ENCODE results near the gene MMP3. TPM values are rescaled to one million over a fixed set of nuclear protein-coding genes. Genes with fewer than 3 reads are reported as not detected.

The MMP3 gene
- total and polyA plus RNA-seq, 2 donors (not counting 3 experiments of a cell fraction or from before 2014, with no cell fraction given), result not detected

DNA sequence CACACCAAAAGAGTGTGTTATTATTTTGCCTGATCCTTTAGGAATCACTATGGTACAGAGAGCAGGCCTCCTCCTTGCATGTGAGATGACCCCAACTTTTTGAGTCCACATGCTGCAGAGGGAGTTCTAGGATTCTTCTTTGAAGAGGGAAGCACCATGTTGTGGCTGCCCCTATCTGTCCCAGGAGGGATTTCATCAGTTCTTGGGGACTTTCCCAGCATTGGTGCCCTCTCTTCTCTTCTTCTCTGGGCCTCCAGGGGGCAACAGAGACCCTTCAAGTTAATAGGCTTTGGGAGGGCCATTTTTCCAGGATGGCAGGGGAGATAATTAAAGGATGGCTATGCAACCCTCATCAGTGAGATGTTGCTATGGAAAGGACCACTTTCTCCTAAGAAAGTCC is 49.0 kb downstream of the MMP3 start:
- ChIA-PET POLR2A (no interaction called here), CTCF (interaction anchor here (0.6 to 1.9 kb wide), 14 partner anchors 10 to 262 kb away, joined by 3 to 12 read pairs (median 4); partner anchors contain the start of gene MMP10)
- BruUV-seq (replicated peaks), result no TSS peak
- H3K4me2 ChIP-seq (ENCODE audit: insufficient read depth, low read length), result no peak overlapping the region
- H3K9me1 ChIP-seq (replicated peaks; ENCODE audit: control insufficient read depth, extremely low read depth, insufficient read depth, low read length), result no peaks in the 10 kb centered on the region
- H3K27ac ChIP-seq (ENCODE audit: insufficient read depth, low read depth, low read length), result no peak overlapping the region
- H3K4me1 ChIP-seq (ENCODE audit: control insufficient read depth, extremely low read depth, insufficient read depth, low read length), result peaks cover 17% of the 10 kb centered on the region
- no peak for FAIRE-seq
- peak; percentile 48 for DNase-seq (ENCODE audit: low read depth, low spot score)
- dilution Hi-C loops (cut with MboI; ENCODE audit: extremely low pct_ligation_motif_present, low sequenced_read_pairs) (no loop called here), intact Hi-C loops (cut with micrococcal nuclease) (loop anchor here (1.0 to 10.0 kb wide), 5 partner anchors 61 to 680 kb away; partner anchors contain the start of gene YAP1)
- no peaks in the 10 kb centered on the region for H4K20me1 ChIP-seq (replicated peaks; ENCODE audit: control insufficient read depth, extremely low read depth, insufficient read depth, low read length)
- peaks cover 12% of the 10 kb centered on the region for H3K79me2 ChIP-seq (ENCODE audit: control insufficient read depth, insufficient read depth, low read length)
- no peak for TF ChIP-seq JUN (IDR thresholded peaks at IDR 0.05; ENCODE audit: borderline replicate concordance, insufficient read depth, insufficient read length, low read depth)
- TF ChIP-seq, protein P1, sequence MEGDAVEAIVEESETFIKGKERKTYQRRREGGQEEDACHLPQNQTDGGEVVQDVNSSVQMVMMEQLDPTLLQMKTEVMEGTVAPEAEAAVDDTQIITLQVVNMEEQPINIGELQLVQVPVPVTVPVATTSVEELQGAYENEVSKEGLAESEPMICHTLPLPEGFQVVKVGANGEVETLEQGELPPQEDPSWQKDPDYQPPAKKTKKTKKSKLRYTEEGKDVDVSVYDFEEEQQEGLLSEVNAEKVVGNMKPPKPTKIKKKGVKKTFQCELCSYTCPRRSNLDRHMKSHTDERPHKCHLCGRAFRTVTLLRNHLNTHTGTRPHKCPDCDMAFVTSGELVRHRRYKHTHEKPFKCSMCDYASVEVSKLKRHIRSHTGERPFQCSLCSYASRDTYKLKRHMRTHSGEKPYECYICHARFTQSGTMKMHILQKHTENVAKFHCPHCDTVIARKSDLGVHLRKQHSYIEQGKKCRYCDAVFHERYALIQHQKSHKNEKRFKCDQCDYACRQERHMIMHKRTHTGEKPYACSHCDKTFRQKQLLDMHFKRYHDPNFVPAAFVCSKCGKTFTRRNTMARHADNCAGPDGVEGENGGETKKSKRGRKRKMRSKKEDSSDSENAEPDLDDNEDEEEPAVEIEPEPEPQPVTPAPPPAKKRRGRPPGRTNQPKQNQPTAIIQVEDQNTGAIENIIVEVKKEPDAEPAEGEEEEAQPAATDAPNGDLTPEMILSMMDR (IDR thresholded peaks at IDR 0.05; ENCODE audit: extremely low read depth in 1 of 2, insufficient read depth in 1 of 2, low read depth in 1 of 2, low read length in 2 of 2), result peak; percentile 60 to 66
- no peaks in the 10 kb centered on the region for H3K36me3 ChIP-seq (ENCODE audit: control insufficient read depth in 2 of 2, extremely low read depth in 1 of 2, insufficient read depth in 2 of 2, low read length in 2 of 2)
- no peak overlapping the region for H3K9ac ChIP-seq (replicated peaks; ENCODE audit: extremely low read depth, insufficient read depth, low read length)
- H3K4me3 ChIP-seq (replicated peaks in 1 of 3; ENCODE audit: insufficient read depth in 1 of 3, low read depth in 1 of 3, low read length in 3 of 3), result no peak overlapping the region
- H3K27me3 ChIP-seq (ENCODE audit: control insufficient read depth in 2 of 2, insufficient read depth in 2 of 2, low read length in 2 of 2), result no peaks in the 10 kb centered on the region
- H3K9me3 ChIP-seq (replicated peaks; ENCODE audit: control insufficient read depth, insufficient read depth, low read length), result no peaks in the 10 kb centered on the region
- H2AFZ ChIP-seq (ENCODE audit: low read depth, low read length), result no peak overlapping the region

DNA sequence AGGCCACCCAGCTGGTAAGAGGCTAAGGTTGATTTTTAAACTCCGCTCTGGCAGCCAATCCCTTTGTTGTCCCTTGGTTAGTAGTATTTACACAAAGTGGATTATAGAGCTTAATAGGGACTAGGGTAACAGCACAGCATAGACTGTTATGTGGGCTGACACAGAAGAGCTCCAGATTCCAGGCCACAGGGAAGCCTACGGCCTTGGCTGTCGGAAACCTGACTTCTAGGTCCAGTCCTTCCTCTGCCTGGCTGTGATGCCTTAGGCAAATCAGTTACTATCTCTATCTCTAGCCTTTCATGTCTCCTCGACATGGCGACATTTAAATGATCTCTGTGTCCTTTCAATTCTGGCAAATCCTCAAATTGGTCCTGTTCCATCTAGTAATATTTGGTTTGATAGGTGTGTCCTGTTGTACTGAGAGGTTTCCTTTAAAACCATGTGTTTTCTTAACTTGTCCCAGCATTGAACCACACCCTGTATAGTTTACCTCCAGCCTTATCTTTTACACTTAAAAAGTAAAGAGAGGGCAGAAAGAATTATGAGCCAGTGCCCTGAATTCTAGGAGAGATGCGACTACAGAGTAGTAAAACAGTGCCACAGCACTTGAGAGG is 49.6 kb downstream of the MMP3 start:
- FAIRE-seq (no peak), DNase-seq (ENCODE audit: low read depth, low spot score) (no peak)
- ChIA-PET POLR2A (no interaction called here), CTCF (interaction anchor here (1.1 to 2.4 kb wide), 5 partner anchors 10 to 147 kb away, joined by 5 to 12 read pairs (median 6); partner anchors contain the start of gene MMP10)
- H3K4me3 ChIP-seq (replicated peaks in 1 of 3; ENCODE audit: insufficient read depth in 1 of 3, low read depth in 1 of 3, low read length in 3 of 3), result no peak overlapping the region
- H3K36me3 ChIP-seq (ENCODE audit: control insufficient read depth in 2 of 2, extremely low read depth in 1 of 2, insufficient read depth in 2 of 2, low read length in 2 of 2), result no peaks in the 10 kb centered on the region
- H3K4me2 ChIP-seq (ENCODE audit: insufficient read depth, low read length), result no peak overlapping the region
- no peak overlapping the region for H3K9ac ChIP-seq (replicated peaks; ENCODE audit: extremely low read depth, insufficient read depth, low read length)
- peaks cover 11% of the 10 kb centered on the region for H3K4me1 ChIP-seq (ENCODE audit: control insufficient read depth, extremely low read depth, insufficient read depth, low read length)
- no peaks in the 10 kb centered on the region for H3K27me3 ChIP-seq (ENCODE audit: control insufficient read depth in 2 of 2, insufficient read depth in 2 of 2, low read length in 2 of 2)
- dilution Hi-C loops (cut with MboI; ENCODE audit: extremely low pct_ligation_motif_present, low sequenced_read_pairs), result no loop called here
- TF ChIP-seq JUN (IDR thresholded peaks at IDR 0.05; ENCODE audit: borderline replicate concordance, insufficient read depth, insufficient read length, low read depth) (no peak), POLR2AphosphoS5 (IDR thresholded peaks at IDR 0.05; ENCODE audit: insufficient read depth, low read depth, low read length) (peak; percentile 15)
- peaks cover 12% of the 10 kb centered on the region for H3K79me2 ChIP-seq (ENCODE audit: control insufficient read depth, insufficient read depth, low read length)
- H3K9me3 ChIP-seq (replicated peaks; ENCODE audit: control insufficient read depth, insufficient read depth, low read length), result no peaks in the 10 kb centered on the region
- no peak overlapping the region for H3K27ac ChIP-seq (ENCODE audit: insufficient read depth, low read depth, low read length)
- no TSS peak for BruUV-seq (replicated peaks)
- no peaks in the 10 kb centered on the region for H4K20me1 ChIP-seq (replicated peaks; ENCODE audit: control insufficient read depth, extremely low read depth, insufficient read depth, low read length)
- intact Hi-C loops (cut with micrococcal nuclease), result loop anchor here (1.0 to 10.0 kb wide), 5 partner anchors 60 to 679 kb away; partner anchors contain the start of gene YAP1
- H3K9me1 ChIP-seq (replicated peaks; ENCODE audit: control insufficient read depth, extremely low read depth, insufficient read depth, low read length), result no peaks in the 10 kb centered on the region
- no peak overlapping the region for H2AFZ ChIP-seq (ENCODE audit: low read depth, low read length)
